Measurements from ENCODE around the gene C12orf75.
"Not testable (repeated sequence)": the region's sequence is repeated elsewhere in the genome, so short reads cannot be mapped to it uniquely, and the experiment has no call there.

The C12orf75 gene

GRCh38 chr12:105330283-105330930 lies at the start of gene C12orf75:
TSS of gene C12orf75 (plus strand) at chr12:105330691. CDS start at chr12:105330892, 201 bp downstream.
- peak; percentile 86 to 92 for DNase-seq

- no peak for DNase-seq
Observed at GRCh38 chr12:105280966-105281693, 49.4 kb upstream of the C12orf75 start.

- no peak for DNase-seq
Observed at GRCh38 chr12:105281694-105282049, 48.8 kb upstream of the C12orf75 start.

GRCh38 chr12:105285378-105285777 lies 45.1 kb upstream of the C12orf75 start:
- no peak for DNase-seq

GRCh38 chr12:105287408-105287807 lies 43.1 kb upstream of the C12orf75 start:
- no peak for DNase-seq

- no peak for DNase-seq
Observed at GRCh38 chr12:105288311-105288996, 42.0 kb upstream of the C12orf75 start.

- DNase-seq, result no peak
Observed at GRCh38 chr12:105289114-105289904, 41.2 kb upstream of the C12orf75 start.

- no peak for DNase-seq
Observed at GRCh38 chr12:105291531-105291930, 39.0 kb upstream of the C12orf75 start.

- no peak for DNase-seq
Observed at GRCh38 chr12:105292705-105293104, 37.8 kb upstream of the C12orf75 start.

GRCh38 chr12:105293187-105293586 lies 37.3 kb upstream of the C12orf75 start:
- DNase-seq, result no peak

- no peak for DNase-seq
Observed at GRCh38 chr12:105294161-105294560, 36.3 kb upstream of the C12orf75 start.

GRCh38 chr12:105294886-105295479 lies 35.5 kb upstream of the C12orf75 start:
- no peak for DNase-seq

- no peak for DNase-seq
Observed at GRCh38 chr12:105296116-105297089, 34.1 kb upstream of the C12orf75 start.

- DNase-seq, result no peak
Observed at GRCh38 chr12:105300883-105301282, 29.6 kb upstream of the C12orf75 start.

- no peak for DNase-seq
Observed at GRCh38 chr12:105301696-105302095, 28.8 kb upstream of the C12orf75 start.

- not testable (repeated sequence) for DNase-seq
Observed at GRCh38 chr12:105302986-105303385, 27.5 kb upstream of the C12orf75 start.

- DNase-seq, result not testable (repeated sequence)
Observed at GRCh38 chr12:105304626-105305025, 25.9 kb upstream of the C12orf75 start.

GRCh38 chr12:105307601-105308314 lies 22.7 kb upstream of the C12orf75 start:
- DNase-seq, result not testable (repeated sequence)

- not testable (repeated sequence) for DNase-seq
Observed at GRCh38 chr12:105308839-105309238, 21.7 kb upstream of the C12orf75 start.

GRCh38 chr12:105309384-105309783 lies 21.1 kb upstream of the C12orf75 start:
- not testable (repeated sequence) for DNase-seq
